ENCODE data around the gene ZNF319. TPM values are rescaled to one million over a fixed set of nuclear protein-coding genes. Genes with fewer than 3 reads are reported as not detected.

The ZNF319 gene
- total and polyA plus RNA-seq, 2 of the 13 experiments (the other 11 are each of a cell fraction or from before 2014, with no cell fraction given): 2.4 to 3.6 TPM

DNA sequence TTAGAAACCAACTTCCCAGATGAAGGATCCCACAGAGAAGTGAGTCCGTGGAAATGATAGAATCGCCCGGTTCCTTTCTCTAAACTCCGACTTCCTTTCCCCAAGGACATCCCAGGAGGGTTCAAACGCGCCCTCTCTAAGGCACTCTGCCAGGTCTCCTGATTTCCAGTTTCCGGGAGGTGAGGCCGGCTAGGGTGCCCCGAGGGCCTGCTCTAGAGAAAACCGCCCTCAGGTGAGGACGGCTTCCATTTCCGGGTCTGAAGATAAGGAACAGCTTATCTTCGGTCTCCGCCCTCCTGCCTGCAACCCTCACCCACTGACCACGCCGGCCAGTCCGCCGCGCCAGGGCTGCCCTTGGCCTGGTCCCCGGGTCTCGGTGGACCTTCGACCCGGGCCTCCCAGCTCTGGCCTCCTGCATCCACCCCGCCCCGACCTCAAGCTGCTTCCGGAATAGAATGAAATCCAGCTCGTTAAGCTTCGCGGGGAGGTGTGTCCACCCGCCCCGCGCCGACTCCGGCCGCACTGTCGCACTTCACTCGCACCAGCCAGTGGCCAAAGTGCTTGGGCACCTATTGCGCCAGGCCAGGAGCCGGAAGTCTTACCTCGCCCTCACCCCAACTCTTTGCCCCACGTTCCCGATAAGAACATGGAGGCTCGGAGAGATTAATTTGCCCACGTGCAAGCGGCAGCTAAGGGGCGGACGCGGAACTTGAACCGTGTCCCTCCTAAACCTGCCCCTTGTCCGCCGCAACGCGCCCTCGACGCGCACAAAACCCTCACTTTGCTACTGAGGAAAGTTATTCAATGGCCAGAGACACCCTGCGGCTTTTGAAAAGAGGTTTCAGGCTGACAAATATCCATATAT lies 24.2 kb upstream of the ZNF319 start (continued):
- TF ChIP-seq, protein P1, sequence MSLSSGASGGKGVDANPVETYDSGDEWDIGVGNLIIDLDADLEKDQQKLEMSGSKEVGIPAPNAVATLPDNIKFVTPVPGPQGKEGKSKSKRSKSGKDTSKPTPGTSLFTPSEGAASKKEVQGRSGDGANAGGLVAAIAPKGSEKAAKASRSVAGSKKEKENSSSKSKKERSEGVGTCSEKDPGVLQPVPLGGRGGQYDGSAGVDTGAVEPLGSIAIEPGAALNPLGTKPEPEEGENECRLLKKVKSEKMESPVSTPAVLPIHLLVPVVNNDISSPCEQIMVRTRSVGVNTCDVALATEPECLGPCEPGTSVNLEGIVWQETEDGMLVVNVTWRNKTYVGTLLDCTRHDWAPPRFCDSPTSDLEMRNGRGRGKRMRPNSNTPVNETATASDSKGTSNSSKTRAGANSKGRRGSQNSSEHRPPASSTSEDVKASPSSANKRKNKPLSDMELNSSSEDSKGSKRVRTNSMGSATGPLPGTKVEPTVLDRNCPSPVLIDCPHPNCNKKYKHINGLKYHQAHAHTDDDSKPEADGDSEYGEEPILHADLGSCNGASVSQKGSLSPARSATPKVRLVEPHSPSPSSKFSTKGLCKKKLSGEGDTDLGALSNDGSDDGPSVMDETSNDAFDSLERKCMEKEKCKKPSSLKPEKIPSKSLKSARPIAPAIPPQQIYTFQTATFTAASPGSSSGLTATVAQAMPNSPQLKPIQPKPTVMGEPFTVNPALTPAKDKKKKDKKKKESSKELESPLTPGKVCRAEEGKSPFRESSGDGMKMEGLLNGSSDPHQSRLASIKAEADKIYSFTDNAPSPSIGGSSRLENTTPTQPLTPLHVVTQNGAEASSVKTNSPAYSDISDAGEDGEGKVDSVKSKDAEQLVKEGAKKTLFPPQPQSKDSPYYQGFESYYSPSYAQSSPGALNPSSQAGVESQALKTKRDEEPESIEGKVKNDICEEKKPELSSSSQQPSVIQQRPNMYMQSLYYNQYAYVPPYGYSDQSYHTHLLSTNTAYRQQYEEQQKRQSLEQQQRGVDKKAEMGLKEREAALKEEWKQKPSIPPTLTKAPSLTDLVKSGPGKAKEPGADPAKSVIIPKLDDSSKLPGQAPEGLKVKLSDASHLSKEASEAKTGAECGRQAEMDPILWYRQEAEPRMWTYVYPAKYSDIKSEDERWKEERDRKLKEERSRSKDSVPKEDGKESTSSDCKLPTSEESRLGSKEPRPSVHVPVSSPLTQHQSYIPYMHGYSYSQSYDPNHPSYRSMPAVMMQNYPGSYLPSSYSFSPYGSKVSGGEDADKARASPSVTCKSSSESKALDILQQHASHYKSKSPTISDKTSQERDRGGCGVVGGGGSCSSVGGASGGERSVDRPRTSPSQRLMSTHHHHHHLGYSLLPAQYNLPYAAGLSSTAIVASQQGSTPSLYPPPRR (CRISPR knock-in tag; IDR thresholded peaks at IDR 0.05; ENCODE audit: borderline replicate concordance): peak; percentile 90
- TF ChIP-seq ELF1 (CRISPR knock-in tag; IDR thresholded peaks at IDR 0.05) (peak; percentile 95), ZNF260 (CRISPR knock-in tag; IDR thresholded peaks at IDR 0.05; ENCODE audit: borderline replicate concordance, low read depth) (no peak), YY1 (IDR thresholded peaks at IDR 0.05; ENCODE audit: insufficient read depth, insufficient replicate concordance, low read depth, low read length) (peak; percentile 48), NFE2 (CRISPR knock-in tag; IDR thresholded peaks at IDR 0.05) (no peak), SRF (IDR thresholded peaks at IDR 0.05; ENCODE audit: low read depth, low read length) (no peak), MED8 (CRISPR knock-in tag; IDR thresholded peaks at IDR 0.05; ENCODE audit: insufficient replicate concordance) (peak; percentile 81), REL (CRISPR knock-in tag; conservative IDR thresholded peaks at IDR 0.05) (peak; percentile 73), GTF2F1 (IDR thresholded peaks at IDR 0.05; ENCODE audit: low read length) (no peak), ISL2 (CRISPR knock-in tag; IDR thresholded peaks at IDR 0.05) (peak; percentile 87; the same call in 1 of the 2 replicates), ATM (IDR thresholded peaks at IDR 0.05; ENCODE audit: borderline replicate concordance) (no peak), MIER3 (CRISPR knock-in tag; IDR thresholded peaks at IDR 0.05; ENCODE audit: borderline replicate concordance) (peak; percentile 72; the same call in 1 of the 2 replicates)
- TF ChIP-seq, protein P2, sequence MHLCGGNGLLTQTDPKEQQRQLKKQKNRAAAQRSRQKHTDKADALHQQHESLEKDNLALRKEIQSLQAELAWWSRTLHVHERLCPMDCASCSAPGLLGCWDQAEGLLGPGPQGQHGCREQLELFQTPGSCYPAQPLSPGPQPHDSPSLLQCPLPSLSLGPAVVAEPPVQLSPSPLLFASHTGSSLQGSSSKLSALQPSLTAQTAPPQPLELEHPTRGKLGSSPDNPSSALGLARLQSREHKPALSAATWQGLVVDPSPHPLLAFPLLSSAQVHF (CRISPR knock-in tag; IDR thresholded peaks at IDR 0.05): 0 out of 2 replicates have a peak, but pooled peaks have one; percentile 48
- TF ChIP-seq, protein P3, sequence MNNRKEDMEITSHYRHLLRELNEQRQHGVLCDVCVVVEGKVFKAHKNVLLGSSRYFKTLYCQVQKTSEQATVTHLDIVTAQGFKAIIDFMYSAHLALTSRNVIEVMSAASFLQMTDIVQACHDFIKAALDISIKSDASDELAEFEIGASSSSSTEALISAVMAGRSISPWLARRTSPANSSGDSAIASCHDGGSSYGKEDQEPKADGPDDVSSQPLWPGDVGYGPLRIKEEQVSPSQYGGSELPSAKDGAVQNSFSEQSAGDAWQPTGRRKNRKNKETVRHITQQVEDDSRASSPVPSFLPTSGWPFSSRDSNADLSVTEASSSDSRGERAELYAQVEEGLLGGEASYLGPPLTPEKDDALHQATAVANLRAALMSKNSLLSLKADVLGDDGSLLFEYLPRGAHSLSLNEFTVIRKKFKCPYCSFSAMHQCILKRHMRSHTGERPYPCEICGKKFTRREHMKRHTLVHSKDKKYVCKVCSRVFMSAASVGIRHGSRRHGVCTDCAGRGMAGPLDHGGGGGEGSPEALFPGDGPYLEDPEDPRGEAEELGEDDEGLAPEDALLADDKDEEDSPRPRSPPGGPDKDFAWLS (CRISPR knock-in tag; IDR thresholded peaks at IDR 0.05; ENCODE audit: borderline replicate concordance): peak; percentile 26; the same call in 1 of the 2 replicates
- TF ChIP-seq, protein P4, sequence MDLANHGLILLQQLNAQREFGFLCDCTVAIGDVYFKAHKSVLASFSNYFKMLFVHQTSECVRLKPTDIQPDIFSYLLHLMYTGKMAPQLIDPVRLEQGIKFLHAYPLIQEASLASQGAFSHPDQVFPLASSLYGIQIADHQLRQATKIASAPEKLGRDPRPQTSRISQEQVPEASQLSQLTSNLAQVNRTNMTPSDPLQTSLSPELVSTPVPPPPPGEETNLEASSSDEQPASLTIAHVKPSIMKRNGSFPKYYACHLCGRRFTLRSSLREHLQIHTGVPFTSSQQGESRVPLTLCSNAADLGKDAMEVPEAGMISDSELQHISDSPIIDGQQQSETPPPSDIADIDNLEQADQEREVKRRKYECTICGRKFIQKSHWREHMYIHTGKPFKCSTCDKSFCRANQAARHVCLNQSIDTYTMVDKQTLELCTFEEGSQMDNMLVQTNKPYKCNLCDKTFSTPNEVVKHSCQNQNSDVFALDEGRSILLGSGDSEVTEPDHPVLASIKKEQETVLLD (CRISPR knock-in tag; IDR thresholded peaks at IDR 0.05; ENCODE audit: low read depth): peak; percentile 79
- TF ChIP-seq, protein P5, sequence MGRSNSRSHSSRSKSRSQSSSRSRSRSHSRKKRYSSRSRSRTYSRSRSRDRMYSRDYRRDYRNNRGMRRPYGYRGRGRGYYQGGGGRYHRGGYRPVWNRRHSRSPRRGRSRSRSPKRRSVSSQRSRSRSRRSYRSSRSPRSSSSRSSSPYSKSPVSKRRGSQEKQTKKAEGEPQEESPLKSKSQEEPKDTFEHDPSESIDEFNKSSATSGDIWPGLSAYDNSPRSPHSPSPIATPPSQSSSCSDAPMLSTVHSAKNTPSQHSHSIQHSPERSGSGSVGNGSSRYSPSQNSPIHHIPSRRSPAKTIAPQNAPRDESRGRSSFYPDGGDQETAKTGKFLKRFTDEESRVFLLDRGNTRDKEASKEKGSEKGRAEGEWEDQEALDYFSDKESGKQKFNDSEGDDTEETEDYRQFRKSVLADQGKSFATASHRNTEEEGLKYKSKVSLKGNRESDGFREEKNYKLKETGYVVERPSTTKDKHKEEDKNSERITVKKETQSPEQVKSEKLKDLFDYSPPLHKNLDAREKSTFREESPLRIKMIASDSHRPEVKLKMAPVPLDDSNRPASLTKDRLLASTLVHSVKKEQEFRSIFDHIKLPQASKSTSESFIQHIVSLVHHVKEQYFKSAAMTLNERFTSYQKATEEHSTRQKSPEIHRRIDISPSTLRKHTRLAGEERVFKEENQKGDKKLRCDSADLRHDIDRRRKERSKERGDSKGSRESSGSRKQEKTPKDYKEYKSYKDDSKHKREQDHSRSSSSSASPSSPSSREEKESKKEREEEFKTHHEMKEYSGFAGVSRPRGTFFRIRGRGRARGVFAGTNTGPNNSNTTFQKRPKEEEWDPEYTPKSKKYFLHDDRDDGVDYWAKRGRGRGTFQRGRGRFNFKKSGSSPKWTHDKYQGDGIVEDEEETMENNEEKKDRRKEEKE (IDR thresholded peaks at IDR 0.05): no peak
